Measurements from ENCODE around the gene TRIM38. TPM values are rescaled to one million over a fixed set of nuclear protein-coding genes. Genes with fewer than 3 reads are reported as not detected.

Gene TRIM38
- total and polyA plus RNA-seq, 8 donors, result 1.5 to 5.8 (median 2.5) TPM

DNA sequence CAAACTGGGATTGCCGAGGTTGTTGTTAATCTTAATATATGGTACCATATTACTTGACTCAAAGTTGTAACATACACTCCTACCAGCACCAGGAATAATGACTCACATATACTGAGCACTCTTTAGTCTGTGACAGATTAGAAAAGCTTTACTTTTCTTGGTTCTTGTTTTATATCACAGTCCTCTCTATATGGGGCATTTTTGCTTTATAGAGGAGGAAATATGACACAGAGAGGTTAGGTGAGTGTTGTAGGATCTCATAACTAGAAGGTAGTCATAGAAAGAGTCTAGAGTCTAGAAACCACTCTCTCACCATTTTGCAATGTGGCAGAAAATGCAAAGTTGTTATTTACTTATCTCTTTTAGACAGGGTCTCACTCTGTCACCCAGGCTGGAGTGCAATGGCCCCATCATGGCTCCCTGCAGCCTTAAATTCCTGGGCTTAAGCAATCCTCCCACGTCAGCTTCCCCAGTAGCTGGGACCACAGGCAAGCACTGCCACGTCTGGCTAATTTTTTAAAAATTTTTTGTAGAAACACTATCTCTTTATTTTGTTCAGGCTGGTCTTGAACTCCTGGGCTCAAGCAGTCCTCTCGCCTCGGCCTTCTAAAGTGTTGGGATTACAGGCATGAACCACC, 13.4 kb downstream of the TRIM38 start:
- Histone ChIP-seq H3K36me3 (peaks cover 0 to 20% (median 14%) of the 10 kb centered on the region in 3 donors), H3K27me3 (no peaks in the 10 kb centered on the region)
- intact Hi-C loops (cut with DNase I), result no loop called here

GRCh38 chr6:25980935-25981334, 18.3 kb downstream of the TRIM38 start:
- intact Hi-C loops (cut with DNase I), result no loop called here
- H3K27ac ChIP-seq, result no peak overlapping the region
- H3K4me1 ChIP-seq, result no peaks in the 10 kb centered on the region
- peaks cover 0 to 5% (median under 1%) of the 10 kb centered on the region in 3 donors for H3K36me3 ChIP-seq
- no peak for TF ChIP-seq CTCF (IDR thresholded peaks at IDR 0.05)
- no peaks in the 10 kb centered on the region for H3K9me3 ChIP-seq
- H3K4me3 ChIP-seq, result no peak overlapping the region
- WGBS, 2 donors, result 88 to 95% methylated on average over 2 of the region's 2 CpGs
- no peak for DNase-seq
- ATAC-seq, result no peak
- no peak for FAIRE-seq
- no peaks in the 10 kb centered on the region for H3K27me3 ChIP-seq

More for the DNA sequence above, 13.4 kb downstream of the TRIM38 start:
- ATAC-seq, result no peak
- no peak for TF ChIP-seq CTCF (IDR thresholded peaks at IDR 0.05)
- Histone ChIP-seq H3K9me3 (no peaks in the 10 kb centered on the region), H3K4me1 (no peaks in the 10 kb centered on the region), H3K4me3 (no peak overlapping the region), H3K27ac (no peak overlapping the region)
- no peak for DNase-seq
- FAIRE-seq, result no peak
- WGBS, 2 donors, result 88 to 94% methylated on average over 5 of the region's 5 CpGs

GRCh38 chr6:25981568-25982263, 19.1 kb downstream of the TRIM38 start:
- FAIRE-seq (no peak), DNase-seq (no peak), ATAC-seq (no peak)
- Histone ChIP-seq H3K9me3 (no peaks in the 10 kb centered on the region), H3K36me3 (peaks cover 0 to 5% (median 0%) of the 10 kb centered on the region in 3 donors), H3K4me3 (no peak overlapping the region), H3K27me3 (no peaks in the 10 kb centered on the region), H3K4me1 (no peaks in the 10 kb centered on the region), H3K27ac (no peak overlapping the region)
- intact Hi-C loops (cut with DNase I), result no loop called here
- WGBS, 2 donors, result 86 to 94% methylated on average over 5 of the region's 5 CpGs
- no peak for TF ChIP-seq CTCF (IDR thresholded peaks at IDR 0.05)

GRCh38 chr6:25984265-25984664, 21.7 kb downstream of the TRIM38 start:
- Histone ChIP-seq H3K27ac (no peak overlapping the region), H3K9me3 (no peaks in the 10 kb centered on the region), H3K36me3 (peaks cover 0 to 5% (median 0%) of the 10 kb centered on the region in 3 donors), H3K27me3 (no peaks in the 10 kb centered on the region), H3K4me1 (no peaks in the 10 kb centered on the region), H3K4me3 (no peak overlapping the region)
- WGBS, 2 donors, result 77 to 91% methylated on average over 2 of the region's 2 CpGs
- intact Hi-C loops (cut with DNase I), result no loop called here
- no peak for DNase-seq
- TF ChIP-seq CTCF (IDR thresholded peaks at IDR 0.05), result no peak
- FAIRE-seq, result no peak
- ATAC-seq, result no peak

GRCh38 chr6:25987845-25988244, 25.2 kb downstream of the TRIM38 start:
- 75 to 81% methylated on average over 9 of the region's 9 CpGs for WGBS, 2 donors
- no peak for ATAC-seq

More at GRCh38 chr6:25987845-25988244, 25.2 kb downstream of the TRIM38 start:
- no peak for TF ChIP-seq CTCF (IDR thresholded peaks at IDR 0.05)
- no peak for DNase-seq
- Histone ChIP-seq H3K36me3 (peaks cover 0 to 5% (median 0%) of the 10 kb centered on the region in 3 donors), H3K27ac (no peak overlapping the region), H3K27me3 (no peaks in the 10 kb centered on the region), H3K4me3 (no peak overlapping the region), H3K4me1 (no peaks in the 10 kb centered on the region), H3K9me3 (no peaks in the 10 kb centered on the region)
- intact Hi-C loops (cut with DNase I), result no loop called here
- no peak for FAIRE-seq

Measured in pancreas (tissue), 10 donors.